Astrocyte (in vitro differentiated cells and primary cell): ENCODE measurements around the gene TUT1. TPM values are rescaled to one million over a fixed set of nuclear protein-coding genes. Genes with fewer than 3 reads are reported as not detected.
A peak's percentile ranks its signal among the peaks of the same experiment; 100 is the strongest.

Experiments
- DNase-seq: peaks from one replicate; pipeline ENCODE4 v3.0.0-alpha.2; 2010; ENCODE audit warnings: low read depth
- FAIRE-seq: peaks from 2 replicates; lab custom pipeline; 2011; peaks lifted over from hg19 to GRCh38; lab: Jason Lieb, UNC
- H2AFZ ChIP-seq: 2 replicates; pipeline ENCODE4 v1.6.0; 2012; ENCODE audit warnings: low read depth, low read length, inconsistent platforms
- H3K27ac ChIP-seq: 2 replicates; pipeline ENCODE4 v1.5.1; 2011; ENCODE audit warnings: low read depth, low read length, inconsistent platforms
- H3K27me3 ChIP-seq: 2 replicates; pipeline ENCODE4 v1.6.0; 2011; ENCODE audit warnings: low read length, inconsistent platforms; ENCODE audit not compliant: insufficient read depth
- H3K36me3 ChIP-seq: 2 replicates; pipeline ENCODE4 v1.5.1; 2011; ENCODE audit warnings: low read length, inconsistent platforms; ENCODE audit not compliant: insufficient read depth
- H3K4me1 ChIP-seq: 2 replicates; pipeline ENCODE4 v1.5.1; 2011; ENCODE audit warnings: low read length, inconsistent platforms; ENCODE audit not compliant: insufficient read depth
- H3K4me2 ChIP-seq: 2 replicates; pipeline ENCODE4 v1.6.0; 2012; ENCODE audit warnings: low read length, inconsistent platforms
- H3K4me3 ChIP-seq: 2 replicates; pipeline ENCODE4 v1.5.1; 2011; ENCODE audit warnings: low read depth, mild to moderate bottlenecking, low read length, inconsistent platforms; ENCODE audit not compliant: insufficient read depth
- H3K79me2 ChIP-seq: 2 replicates; pipeline ENCODE4 v1.6.0; 2012; ENCODE audit warnings: mild to moderate bottlenecking, low read length, inconsistent platforms; ENCODE audit not compliant: insufficient read depth
- H3K9ac ChIP-seq: 2 replicates; pipeline ENCODE4 v1.6.0; 2012; ENCODE audit warnings: mild to moderate bottlenecking, low read length, inconsistent platforms
- H3K9me3 ChIP-seq: 2 replicates; pipeline ENCODE4 v1.5.1; 2012; ENCODE audit warnings: low read depth, mild to moderate bottlenecking, low read length, inconsistent platforms; ENCODE audit not compliant: insufficient read depth
- H4K20me1 ChIP-seq: 2 replicates; pipeline ENCODE4 v1.6.0; 2012; ENCODE audit warnings: low read length, inconsistent platforms; ENCODE audit not compliant: insufficient read depth
- H3K27ac Mint-ChIP-seq: one replicate; pipeline ENCODE4 v1.8.0; 2021; ENCODE audit warnings: mild to moderate bottlenecking, mixed read lengths; ENCODE audit not compliant: unreplicated experiment
- H3K27me3 Mint-ChIP-seq: one replicate; pipeline ENCODE4 v1.8.0; 2021; ENCODE audit warnings: low read depth, mixed read lengths; ENCODE audit not compliant: unreplicated experiment
- H3K36me3 Mint-ChIP-seq: one replicate; pipeline ENCODE4 v1.8.0; 2021; ENCODE audit warnings: low read depth, mixed read lengths; ENCODE audit not compliant: unreplicated experiment
- H3K4me1 Mint-ChIP-seq: one replicate; pipeline ENCODE4 v1.8.0; 2021; ENCODE audit warnings: low read depth, mixed read lengths; ENCODE audit not compliant: unreplicated experiment
- H3K4me3 Mint-ChIP-seq: one replicate; pipeline ENCODE4 v1.8.0; 2021; ENCODE audit warnings: mild to moderate bottlenecking, moderate library complexity, mixed read lengths; ENCODE audit not compliant: unreplicated experiment
- H3K9me3 Mint-ChIP-seq: one replicate; pipeline ENCODE4 v1.8.0; 2021; ENCODE audit warnings: mild to moderate bottlenecking, mixed read lengths; ENCODE audit not compliant: unreplicated experiment
- EZH2 ChIP-seq: IDR thresholded peaks from 2 replicates; pipeline ENCODE4 v1.6.1; 2012; ENCODE audit warnings: mild to moderate bottlenecking, low read length, inconsistent platforms; ENCODE audit not compliant: insufficient read depth
- total RNA-seq: library from RNA; stranded (reverse); gene quantifications from 2 replicates; pipeline ENCODE4 v1.2.1, GENCODE V29; 2021
- TF ChIP-seq, protein P1 (sequence below): IDR thresholded peaks from 2 replicates; pipeline ENCODE4 v1.5.1; 2011; ENCODE audit warnings: low read depth, mild to moderate bottlenecking, inconsistent platforms, low read length, moderate library complexity; ENCODE audit not compliant: insufficient read depth

TUT1 gene
- total RNA-seq, 1 donor from 2014 or later = 18.3 TPM

DNA sequence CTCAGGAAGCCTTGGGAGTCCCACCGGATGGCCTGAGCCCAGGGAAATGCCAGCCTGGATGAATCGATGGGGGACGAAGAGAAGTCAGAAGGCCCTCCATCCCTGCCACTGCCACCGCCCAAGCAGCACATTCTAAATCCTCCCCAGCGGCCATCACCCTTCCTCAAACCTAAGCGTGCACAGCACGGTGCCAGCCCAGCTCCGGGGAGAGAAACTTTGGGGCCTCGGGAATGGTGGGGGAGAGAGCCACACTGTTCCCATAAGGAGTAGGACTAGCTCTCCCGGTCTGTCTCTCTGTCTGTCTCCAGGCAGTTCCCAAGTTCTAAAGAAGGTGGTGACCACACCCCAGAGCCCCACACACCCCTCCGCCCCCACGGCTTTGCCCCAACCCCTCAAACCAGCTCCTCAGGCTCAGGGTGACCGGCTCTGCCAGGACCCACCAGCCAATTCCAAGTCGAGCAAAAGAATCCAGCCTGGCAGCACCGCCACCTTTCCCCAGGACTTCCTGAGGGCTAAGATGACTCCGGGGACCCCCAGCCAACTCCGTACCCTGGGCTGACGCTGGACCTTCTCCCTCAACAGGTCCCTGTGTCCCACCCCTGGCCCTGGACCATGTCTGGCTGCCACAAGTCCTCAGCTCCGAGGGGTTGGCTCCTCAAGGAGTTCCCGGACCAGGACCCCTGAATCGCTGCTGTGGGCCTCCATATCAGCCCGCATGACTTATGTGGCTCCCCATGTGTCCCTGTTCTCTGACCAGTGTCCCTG is 47.5 kb downstream of the TUT1 start:
- H3K9ac ChIP-seq = peak overlapping the region; percentile 91
- H3K4me3 ChIP-seq = peak overlapping the region; percentile 95
- H3K4me1 ChIP-seq = peaks cover 66% of the 10 kb centered on the region
- no peaks in the 10 kb centered on the region for H3K9me3 ChIP-seq
- H3K27ac ChIP-seq = peak overlapping the region; percentile 87
- Mint-ChIP-seq H3K4me1 (peaks cover 52% of the 10 kb centered on the region), H3K27ac (peak overlapping the region; percentile 77), H3K4me3 (peak overlapping the region; percentile 94), H3K27me3 (no peaks in the 10 kb centered on the region), H3K9me3 (no peaks in the 10 kb centered on the region), H3K36me3 (no peaks in the 10 kb centered on the region)
- H2AFZ ChIP-seq = no peak overlapping the region
- FAIRE-seq = no peak
- TF ChIP-seq EZH2 = no peak
- TF ChIP-seq, protein P1, sequence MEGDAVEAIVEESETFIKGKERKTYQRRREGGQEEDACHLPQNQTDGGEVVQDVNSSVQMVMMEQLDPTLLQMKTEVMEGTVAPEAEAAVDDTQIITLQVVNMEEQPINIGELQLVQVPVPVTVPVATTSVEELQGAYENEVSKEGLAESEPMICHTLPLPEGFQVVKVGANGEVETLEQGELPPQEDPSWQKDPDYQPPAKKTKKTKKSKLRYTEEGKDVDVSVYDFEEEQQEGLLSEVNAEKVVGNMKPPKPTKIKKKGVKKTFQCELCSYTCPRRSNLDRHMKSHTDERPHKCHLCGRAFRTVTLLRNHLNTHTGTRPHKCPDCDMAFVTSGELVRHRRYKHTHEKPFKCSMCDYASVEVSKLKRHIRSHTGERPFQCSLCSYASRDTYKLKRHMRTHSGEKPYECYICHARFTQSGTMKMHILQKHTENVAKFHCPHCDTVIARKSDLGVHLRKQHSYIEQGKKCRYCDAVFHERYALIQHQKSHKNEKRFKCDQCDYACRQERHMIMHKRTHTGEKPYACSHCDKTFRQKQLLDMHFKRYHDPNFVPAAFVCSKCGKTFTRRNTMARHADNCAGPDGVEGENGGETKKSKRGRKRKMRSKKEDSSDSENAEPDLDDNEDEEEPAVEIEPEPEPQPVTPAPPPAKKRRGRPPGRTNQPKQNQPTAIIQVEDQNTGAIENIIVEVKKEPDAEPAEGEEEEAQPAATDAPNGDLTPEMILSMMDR = no peak
- H3K4me2 ChIP-seq = peak overlapping the region; percentile 90
- no peaks in the 10 kb centered on the region for H3K36me3 ChIP-seq
- H4K20me1 ChIP-seq = peaks cover 64% of the 10 kb centered on the region
- no peak for DNase-seq
- H3K27me3 ChIP-seq = no peaks in the 10 kb centered on the region
- H3K79me2 ChIP-seq = peaks cover 84% of the 10 kb centered on the region

- no peak for FAIRE-seq
- Mint-ChIP-seq H3K4me3 (peak overlapping the region; percentile 94), H3K27me3 (no peaks in the 10 kb centered on the region), H3K27ac (peak overlapping the region; percentile 77), H3K36me3 (no peaks in the 10 kb centered on the region), H3K9me3 (no peaks in the 10 kb centered on the region), H3K4me1 (peaks cover 55% of the 10 kb centered on the region)
- Histone ChIP-seq H3K4me1 (peaks cover 67% of the 10 kb centered on the region), H3K27me3 (no peaks in the 10 kb centered on the region), H3K9me3 (no peaks in the 10 kb centered on the region), H2AFZ (no peak overlapping the region), H3K27ac (peak overlapping the region; percentile 87), H3K36me3 (no peaks in the 10 kb centered on the region), H4K20me1 (peaks cover 73% of the 10 kb centered on the region), H3K4me3 (peak overlapping the region; percentile 95), H3K79me2 (peaks cover 92% of the 10 kb centered on the region), H3K4me2 (peak overlapping the region; percentile 90), H3K9ac (peak overlapping the region; percentile 91)
- TF ChIP-seq, protein P1 = peak; percentile 73
- TF ChIP-seq EZH2 = no peak
- peak; percentile 49 for DNase-seq
Measured at GRCh38 chr11:62542750-62543567, 48.4 kb downstream of the TUT1 start.
